Measurements from ENCODE around the gene AKAP13. TPM values are rescaled to one million over a fixed set of nuclear protein-coding genes. Genes with fewer than 3 reads are reported as not detected.

Gene AKAP13
- polyA plus RNA-seq, 4 donors, result 39.4 to 71.6 (median 58.5) TPM

DNA sequence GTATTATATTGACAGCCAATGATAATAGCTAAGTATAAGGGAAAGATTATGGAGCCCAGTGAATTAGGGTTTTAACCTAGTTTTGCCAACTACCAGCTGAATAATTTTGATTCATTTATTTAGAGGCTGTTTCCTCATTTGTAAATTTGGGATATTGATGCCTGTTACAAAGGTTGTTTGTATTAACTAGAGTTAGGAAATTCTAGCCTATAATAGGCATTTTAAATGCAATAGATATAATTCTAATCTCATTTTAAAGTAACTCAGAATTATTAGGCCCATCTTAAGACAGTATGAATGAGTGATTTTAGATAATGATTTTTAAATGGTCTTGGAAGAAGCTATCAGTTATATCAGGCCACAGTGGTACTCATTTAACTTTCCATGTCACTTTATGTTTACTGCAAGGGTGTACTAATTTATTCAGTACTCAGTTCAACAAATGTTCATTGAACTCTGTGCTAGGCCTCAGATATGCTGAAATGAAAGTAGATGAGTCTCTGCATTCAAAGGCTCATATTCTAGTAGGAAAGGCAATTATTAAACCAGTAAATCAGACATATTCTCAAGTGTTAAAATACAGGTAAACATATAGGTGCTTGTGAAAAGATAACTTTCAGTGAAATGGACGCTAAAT, 213.5 kb downstream of the AKAP13 start:
- H3K36me3 ChIP-seq (ENCODE audit: control insufficient read depth in 3 of 3, insufficient read depth in 2 of 3, low read depth in 1 of 3, low read length in 3 of 3), result peaks cover 0 to 12% (median 10%) of the 10 kb centered on the region in 3 donors
- FAIRE-seq (no peak), DNase-seq (peak in 1 of 2 donors; percentile 40)
- 68 to 80% (median 78%) methylated on average over 1 of the region's 1 CpG for WGBS, 3 donors
- H3K4me1 ChIP-seq (ENCODE audit: control insufficient read depth in 3 of 3, insufficient read depth in 2 of 3, low read depth in 1 of 3, low read length in 2 of 3), result peaks cover 0 to 32% (median 3%) of the 10 kb centered on the region in 3 donors
- no peaks in the 10 kb centered on the region for H3K9me3 ChIP-seq (ENCODE audit: control insufficient read depth in 2 of 2, insufficient read depth in 1 of 2, low read depth in 1 of 2, low read length in 1 of 2)
- no peaks in the 10 kb centered on the region for H3K27me3 ChIP-seq (ENCODE audit: control insufficient read depth in 3 of 3, insufficient read depth in 3 of 3, low read length in 3 of 3)
- no peak overlapping the region for H3K4me3 ChIP-seq (ENCODE audit: low read depth in 1 of 3, low read length in 3 of 3)
- peak overlapping the region in 1 of 3 donors; percentile 24 for H3K27ac ChIP-seq (ENCODE audit: low read depth in 1 of 3, low read length in 2 of 3)

- no peak overlapping the region for H3K4me3 ChIP-seq (ENCODE audit: low read depth in 1 of 3, low read length in 3 of 3)
- no peaks in the 10 kb centered on the region for H3K9me3 ChIP-seq (ENCODE audit: control insufficient read depth in 2 of 2, insufficient read depth in 1 of 2, low read depth in 1 of 2, low read length in 1 of 2)
- no peaks in the 10 kb centered on the region for H3K27me3 ChIP-seq (ENCODE audit: control insufficient read depth in 3 of 3, insufficient read depth in 3 of 3, low read length in 3 of 3)
- peaks cover 0 to 18% (median 0%) of the 10 kb centered on the region in 3 donors for H3K4me1 ChIP-seq (ENCODE audit: control insufficient read depth in 3 of 3, insufficient read depth in 2 of 3, low read depth in 1 of 3, low read length in 2 of 3)
- no peak overlapping the region for H3K27ac ChIP-seq (ENCODE audit: low read depth in 1 of 3, low read length in 2 of 3)
- no peak for DNase-seq
- peaks cover 0 to 12% (median 10%) of the 10 kb centered on the region in 3 donors for H3K36me3 ChIP-seq (ENCODE audit: control insufficient read depth in 3 of 3, insufficient read depth in 2 of 3, low read depth in 1 of 3, low read length in 3 of 3)
- FAIRE-seq, result no peak
- WGBS, 3 donors, result 95 to 97% (median 95%) methylated on average over 4 of the region's 4 CpGs
Observed at GRCh38 chr15:85595804-85596536, 215.6 kb downstream of the AKAP13 start.

DNA sequence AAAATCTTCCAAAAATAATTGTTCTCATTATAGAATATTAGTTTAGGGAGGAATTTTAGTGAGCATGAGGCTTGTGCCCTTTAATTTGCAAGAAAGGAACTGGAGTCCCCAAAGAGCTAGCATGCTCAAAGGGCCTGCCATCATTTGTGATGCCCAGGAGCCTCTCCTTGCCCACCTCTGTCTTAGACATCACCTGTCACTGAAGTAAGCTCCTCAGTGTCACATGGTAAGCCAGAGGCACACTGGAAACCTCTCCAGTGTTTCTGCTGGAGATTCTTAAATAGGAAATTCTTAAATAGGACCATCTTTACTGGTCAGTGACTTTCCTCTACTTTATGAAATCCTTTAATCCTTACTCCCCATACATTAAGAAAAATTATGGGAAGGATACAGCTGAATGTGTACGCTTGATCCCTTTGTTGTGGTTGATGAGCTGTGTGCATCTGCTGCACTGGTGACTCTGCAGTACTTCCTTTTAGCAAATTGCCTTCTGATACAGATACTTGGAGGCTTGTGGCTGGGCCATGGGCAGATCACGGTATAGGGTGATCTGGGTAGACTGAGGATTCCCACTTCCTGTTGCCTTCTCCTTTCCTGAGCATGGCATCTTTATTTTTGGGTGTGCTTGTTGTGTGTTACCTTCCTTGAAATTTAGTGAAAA, 216.9 kb downstream of the AKAP13 start:
- DNase-seq (no peak), FAIRE-seq (no peak)
- Histone ChIP-seq H3K27me3 (ENCODE audit: control insufficient read depth in 3 of 3, insufficient read depth in 3 of 3, low read length in 3 of 3) (no peaks in the 10 kb centered on the region), H3K4me1 (ENCODE audit: control insufficient read depth in 3 of 3, insufficient read depth in 2 of 3, low read depth in 1 of 3, low read length in 2 of 3) (peaks cover 0 to 10% (median 0%) of the 10 kb centered on the region in 3 donors), H3K36me3 (ENCODE audit: control insufficient read depth in 3 of 3, insufficient read depth in 2 of 3, low read depth in 1 of 3, low read length in 3 of 3) (peaks cover 0 to 16% (median 8%) of the 10 kb centered on the region in 3 donors), H3K4me3 (ENCODE audit: low read depth in 1 of 3, low read length in 3 of 3) (no peak overlapping the region), H3K9me3 (ENCODE audit: control insufficient read depth in 2 of 2, insufficient read depth in 1 of 2, low read depth in 1 of 2, low read length in 1 of 2) (no peaks in the 10 kb centered on the region), H3K27ac (ENCODE audit: low read depth in 1 of 3, low read length in 2 of 3) (peak overlapping the region in 1 of 3 donors; percentile 37)
- 56 to 91% (median 72%) methylated on average over 2 of the region's 2 CpGs for WGBS, 3 donors

- Histone ChIP-seq H3K27ac (ENCODE audit: low read depth in 1 of 3, low read length in 2 of 3) (peak overlapping the region in 2 of 3 donors; percentile 21 to 27), H3K27me3 (ENCODE audit: control insufficient read depth in 3 of 3, insufficient read depth in 3 of 3, low read length in 3 of 3) (no peaks in the 10 kb centered on the region), H3K36me3 (ENCODE audit: control insufficient read depth in 3 of 3, insufficient read depth in 2 of 3, low read depth in 1 of 3, low read length in 3 of 3) (peaks cover 0 to 20% (median 10%) of the 10 kb centered on the region in 3 donors), H3K4me1 (ENCODE audit: control insufficient read depth in 3 of 3, insufficient read depth in 2 of 3, low read depth in 1 of 3, low read length in 2 of 3) (peaks cover 0 to 8% (median 0%) of the 10 kb centered on the region in 3 donors), H3K4me3 (ENCODE audit: low read depth in 1 of 3, low read length in 3 of 3) (no peak overlapping the region), H3K9me3 (ENCODE audit: control insufficient read depth in 2 of 2, insufficient read depth in 1 of 2, low read depth in 1 of 2, low read length in 1 of 2) (no peaks in the 10 kb centered on the region)
- DNase-seq, result no peak
- no peak for FAIRE-seq
- 79 to 88% (median 83%) methylated on average over 4 of the region's 4 CpGs for WGBS, 3 donors
Observed at GRCh38 chr15:85598219-85598618, 217.8 kb downstream of the AKAP13 start.

DNA sequence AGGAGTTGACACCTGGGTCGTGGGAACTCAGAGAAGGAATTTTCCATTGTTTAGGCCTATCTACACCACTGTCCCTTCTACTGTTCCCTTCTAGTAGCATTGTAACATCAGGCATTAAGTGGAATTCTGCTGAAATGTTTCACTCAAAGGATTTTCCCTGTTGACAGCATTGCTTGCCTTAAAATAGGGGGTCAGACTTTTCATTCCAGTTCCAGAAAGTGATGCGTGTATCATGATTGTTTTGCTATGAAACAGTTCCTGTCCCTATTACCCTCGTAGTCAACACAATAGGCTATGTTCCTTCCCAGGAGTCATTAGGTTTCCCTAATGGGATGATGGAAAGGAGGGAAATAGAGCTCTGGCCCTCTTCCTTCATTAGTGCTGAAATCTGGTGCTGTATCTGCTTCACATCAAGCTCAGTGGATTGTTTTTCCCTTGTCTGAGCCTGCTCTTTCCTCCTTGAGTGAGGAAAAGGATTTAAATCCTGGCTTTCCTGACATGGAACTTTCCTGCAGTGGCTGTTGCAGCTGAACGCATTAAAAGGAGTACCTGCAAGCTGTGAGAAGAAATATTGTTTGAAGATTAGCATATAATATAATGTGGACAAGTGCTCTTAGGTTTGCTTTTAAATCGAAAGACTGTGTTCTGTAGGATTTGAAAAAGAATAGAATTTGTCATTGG, 218.5 kb downstream of the AKAP13 start:
- WGBS, 3 donors, result 81 to 93% (median 92%) methylated on average over 5 of the region's 5 CpGs
- no peak for FAIRE-seq
- peak overlapping the region in 2 of 3 donors; percentile 21 to 51 for H3K27ac ChIP-seq (ENCODE audit: low read depth in 1 of 3, low read length in 2 of 3)

DNA sequence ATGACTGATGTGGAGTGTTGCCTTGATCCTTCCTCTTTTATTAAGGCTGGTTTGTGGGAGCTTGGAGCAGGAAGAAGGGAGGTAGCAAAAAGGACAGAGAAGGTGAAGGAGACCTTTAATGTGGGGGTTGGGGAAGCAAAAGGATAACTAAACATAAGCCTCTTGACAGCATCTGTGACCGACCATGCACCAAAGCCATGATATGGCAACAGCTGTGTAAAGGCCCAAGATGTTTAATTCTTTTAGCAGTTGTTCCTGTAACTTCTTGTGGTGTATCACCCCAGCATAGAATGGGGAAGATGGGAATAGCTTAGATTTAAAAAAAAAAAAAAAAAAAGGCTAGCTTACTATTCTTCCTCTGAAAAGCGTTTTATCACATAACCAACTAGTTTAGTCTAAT, 219.6 kb downstream of the AKAP13 start:
- no peaks in the 10 kb centered on the region for H3K4me1 ChIP-seq (ENCODE audit: control insufficient read depth in 3 of 3, insufficient read depth in 2 of 3, low read depth in 1 of 3, low read length in 2 of 3)
- H3K27me3 ChIP-seq (ENCODE audit: control insufficient read depth in 3 of 3, insufficient read depth in 3 of 3, low read length in 3 of 3), result no peaks in the 10 kb centered on the region
- no peak for FAIRE-seq
- H3K9me3 ChIP-seq (ENCODE audit: control insufficient read depth in 2 of 2, insufficient read depth in 1 of 2, low read depth in 1 of 2, low read length in 1 of 2), result no peaks in the 10 kb centered on the region
- no peak overlapping the region for H3K27ac ChIP-seq (ENCODE audit: low read depth in 1 of 3, low read length in 2 of 3)
- peaks cover 0 to 23% (median 15%) of the 10 kb centered on the region in 3 donors for H3K36me3 ChIP-seq (ENCODE audit: control insufficient read depth in 3 of 3, insufficient read depth in 2 of 3, low read depth in 1 of 3, low read length in 3 of 3)
- 81 to 91% (median 86%) methylated on average over 2 of the region's 2 CpGs for WGBS, 3 donors
- no peak overlapping the region for H3K4me3 ChIP-seq (ENCODE audit: low read depth in 1 of 3, low read length in 3 of 3)
- DNase-seq, result no peak

More for the DNA sequence above, 218.5 kb downstream of the AKAP13 start:
- H3K4me3 ChIP-seq (ENCODE audit: low read depth in 1 of 3, low read length in 3 of 3), result no peak overlapping the region
- H3K36me3 ChIP-seq (ENCODE audit: control insufficient read depth in 3 of 3, insufficient read depth in 2 of 3, low read depth in 1 of 3, low read length in 3 of 3), result peaks cover 0 to 25% (median 15%) of the 10 kb centered on the region in 3 donors
- peaks cover 0 to 8% (median 0%) of the 10 kb centered on the region in 3 donors for H3K4me1 ChIP-seq (ENCODE audit: control insufficient read depth in 3 of 3, insufficient read depth in 2 of 3, low read depth in 1 of 3, low read length in 2 of 3)
- no peaks in the 10 kb centered on the region for H3K9me3 ChIP-seq (ENCODE audit: control insufficient read depth in 2 of 2, insufficient read depth in 1 of 2, low read depth in 1 of 2, low read length in 1 of 2)
- no peak for DNase-seq
- no peaks in the 10 kb centered on the region for H3K27me3 ChIP-seq (ENCODE audit: control insufficient read depth in 3 of 3, insufficient read depth in 3 of 3, low read length in 3 of 3)

GRCh38 chr15:85603160-85603559, 222.8 kb downstream of the AKAP13 start:
- 91 to 100% (median 95%) methylated on average over 1 of the region's 1 CpG for WGBS, 3 donors
- FAIRE-seq, result no peak

DNA sequence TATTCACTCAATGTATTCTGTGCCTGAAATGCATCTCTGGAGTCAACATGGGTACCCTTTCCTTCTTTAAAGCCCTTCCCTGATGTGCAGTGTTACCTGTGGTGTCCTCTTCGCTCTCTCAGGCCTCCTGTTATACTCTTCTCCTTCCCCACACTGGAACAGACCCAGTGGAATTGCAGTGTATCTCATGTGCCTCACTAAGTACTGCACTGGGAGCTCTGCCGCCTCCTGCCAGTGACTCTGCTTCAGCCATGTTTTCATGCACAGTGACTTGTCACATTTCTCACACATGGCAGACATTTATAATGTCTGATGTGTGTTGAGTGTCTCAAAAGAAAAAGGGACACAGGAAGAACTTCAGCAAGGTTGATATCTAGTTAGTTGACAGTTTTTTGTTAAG, 223.3 kb downstream of the AKAP13 start:
- FAIRE-seq, result no peak
- 96 to 100% (median 97%) methylated on average over 2 of the region's 2 CpGs for WGBS, 3 donors
- peaks cover 0 to 15% (median 9%) of the 10 kb centered on the region in 3 donors for H3K36me3 ChIP-seq (ENCODE audit: control insufficient read depth in 3 of 3, insufficient read depth in 2 of 3, low read depth in 1 of 3, low read length in 3 of 3)

More at GRCh38 chr15:85603160-85603559, 222.8 kb downstream of the AKAP13 start:
- Histone ChIP-seq H3K4me3 (ENCODE audit: low read depth in 1 of 3, low read length in 3 of 3) (no peak overlapping the region), H3K27ac (ENCODE audit: low read depth in 1 of 3, low read length in 2 of 3) (no peak overlapping the region), H3K4me1 (ENCODE audit: control insufficient read depth in 3 of 3, insufficient read depth in 2 of 3, low read depth in 1 of 3, low read length in 2 of 3) (peaks cover 0 to 2% (median 0%) of the 10 kb centered on the region in 3 donors), H3K9me3 (ENCODE audit: control insufficient read depth in 2 of 2, insufficient read depth in 1 of 2, low read depth in 1 of 2, low read length in 1 of 2) (no peaks in the 10 kb centered on the region), H3K27me3 (ENCODE audit: control insufficient read depth in 3 of 3, insufficient read depth in 3 of 3, low read length in 3 of 3) (no peaks in the 10 kb centered on the region), H3K36me3 (ENCODE audit: control insufficient read depth in 3 of 3, insufficient read depth in 2 of 3, low read depth in 1 of 3, low read length in 3 of 3) (peaks cover 0 to 16% (median 9%) of the 10 kb centered on the region in 3 donors)
- DNase-seq, result no peak

More for the DNA sequence above, 223.3 kb downstream of the AKAP13 start:
- DNase-seq, result no peak
- Histone ChIP-seq H3K4me1 (ENCODE audit: control insufficient read depth in 3 of 3, insufficient read depth in 2 of 3, low read depth in 1 of 3, low read length in 2 of 3) (peaks cover 0 to 2% (median 0%) of the 10 kb centered on the region in 3 donors), H3K27ac (ENCODE audit: low read depth in 1 of 3, low read length in 2 of 3) (no peak overlapping the region), H3K4me3 (ENCODE audit: low read depth in 1 of 3, low read length in 3 of 3) (no peak overlapping the region), H3K9me3 (ENCODE audit: control insufficient read depth in 2 of 2, insufficient read depth in 1 of 2, low read depth in 1 of 2, low read length in 1 of 2) (no peaks in the 10 kb centered on the region), H3K27me3 (ENCODE audit: control insufficient read depth in 3 of 3, insufficient read depth in 3 of 3, low read length in 3 of 3) (no peaks in the 10 kb centered on the region)
